Neural progenitor cell (in vitro differentiated cells): ENCODE measurements around the gene MYL12A. TPM values are rescaled to one million over a fixed set of nuclear protein-coding genes. Genes with fewer than 3 reads are reported as not detected.

ENCODE experiments used
- DNase-seq: peaks from one replicate; pipeline ENCODE4 v3.0.0-alpha.2; 2016; ENCODE audit warnings: low spot score
- H2AFZ ChIP-seq: fragments of 200-600 bp; sonication (generic); replicated peaks from 2 replicates; pipeline ENCODE4 v1.6.1; 2016; ENCODE audit warnings: antibody characterized with exemption
- H3F3A ChIP-seq: fragments of 200-600 bp; sonication (generic); 2 replicates; pipeline ENCODE4 v1.6.1; 2016; ENCODE audit warnings: antibody characterized with exemption, low read depth
- H3K27ac ChIP-seq: fragments of 200-600 bp; sonication (generic); 2 replicates; pipeline ENCODE4 v1.5.1; 2016; ENCODE audit warnings: mild to moderate bottlenecking
- H3K27me3 ChIP-seq: fragments of 200-600 bp; sonication (generic); 2 replicates; pipeline ENCODE4 v1.6.1; 2016; ENCODE audit warnings: mild to moderate bottlenecking, moderate library complexity
- H3K36me3 ChIP-seq: fragments of 200-600 bp; sonication (generic); 2 replicates; pipeline ENCODE4 v1.5.1; 2016
- H3K4me1 ChIP-seq: fragments of 200-600 bp; sonication (generic); 2 replicates; pipeline ENCODE4 v1.6.1; 2016; ENCODE audit warnings: mixed run types
- H3K4me2 ChIP-seq: fragments of 200-600 bp; sonication (generic); 2 replicates; pipeline ENCODE4 v1.6.1; 2016
- H3K4me3 ChIP-seq: fragments of 200-600 bp; sonication (generic); 2 replicates; pipeline ENCODE4 v1.5.1; 2016
- H3K79me2 ChIP-seq: fragments of 200-600 bp; sonication (generic); 2 replicates; pipeline ENCODE4 v1.6.1; 2016; ENCODE audit warnings: low read depth
- H3K9ac ChIP-seq: fragments of 200-600 bp; sonication (generic); 2 replicates; pipeline ENCODE4 v1.6.1; 2016
- H3K9me3 ChIP-seq: fragments of 200-600 bp; sonication (generic); 2 replicates; pipeline ENCODE4 v1.5.1; 2016; ENCODE audit warnings: low read depth
- H4K20me1 ChIP-seq: fragments of 200-600 bp; sonication (generic); 2 replicates; pipeline ENCODE4 v1.6.1; 2016; ENCODE audit warnings: low read depth
- H3K27ac Mint-ChIP-seq: 3 replicates; pipeline ENCODE4 v1.8.0; 2021; ENCODE audit warnings: mixed read lengths
- H3K27me3 Mint-ChIP-seq: 2 replicates; pipeline ENCODE4 v1.8.0; 2022; ENCODE audit warnings: low read depth, mild to moderate bottlenecking, inconsistent platforms, moderate library complexity, mixed read lengths; ENCODE audit not compliant: insufficient read depth
- H3K36me3 Mint-ChIP-seq: 3 replicates; pipeline ENCODE4 v1.8.0; 2021; ENCODE audit warnings: mixed read lengths
- H3K4me1 Mint-ChIP-seq: 3 replicates; pipeline ENCODE4 v1.8.0; 2021; ENCODE audit warnings: mixed read lengths
- H3K4me3 Mint-ChIP-seq: 3 replicates; pipeline ENCODE4 v1.8.0; 2021; ENCODE audit warnings: mild to moderate bottlenecking, moderate library complexity, mixed read lengths
- H3K9me3 Mint-ChIP-seq: 3 replicates; pipeline ENCODE4 v1.8.0; 2020; ENCODE audit warnings: mixed read lengths
- CTCF ChIP-seq: fragments of 200-600 bp; sonication (generic); IDR thresholded peaks from 2 replicates; pipeline ENCODE4 v1.5.1; 2017; ENCODE audit warnings: antibody characterized with exemption, mild to moderate bottlenecking
- EZH2 ChIP-seq: fragments of 200-600 bp; sonication (generic); IDR thresholded peaks from 2 replicates; pipeline ENCODE4 v1.6.1; 2017; ENCODE audit warnings: antibody characterized with exemption, mild to moderate bottlenecking, moderate library complexity
- EZH2phosphoT487 ChIP-seq: fragments of 200-600 bp; sonication (generic); IDR thresholded peaks from 2 replicates; pipeline ENCODE4 v1.6.1; 2017; ENCODE audit warnings: antibody characterized with exemption
- total RNA-seq: library from RNA; depleted of rRNA; stranded (reverse); fragments of >200 nt; gene quantifications from 2 replicates; pipeline ENCODE4 v1.2.3, GENCODE V29; 2015; ENCODE audit warnings: low replicate concordance

MYL12A gene
- total RNA-seq, 1 donor from 2014 or later, result 365 TPM

DNA sequence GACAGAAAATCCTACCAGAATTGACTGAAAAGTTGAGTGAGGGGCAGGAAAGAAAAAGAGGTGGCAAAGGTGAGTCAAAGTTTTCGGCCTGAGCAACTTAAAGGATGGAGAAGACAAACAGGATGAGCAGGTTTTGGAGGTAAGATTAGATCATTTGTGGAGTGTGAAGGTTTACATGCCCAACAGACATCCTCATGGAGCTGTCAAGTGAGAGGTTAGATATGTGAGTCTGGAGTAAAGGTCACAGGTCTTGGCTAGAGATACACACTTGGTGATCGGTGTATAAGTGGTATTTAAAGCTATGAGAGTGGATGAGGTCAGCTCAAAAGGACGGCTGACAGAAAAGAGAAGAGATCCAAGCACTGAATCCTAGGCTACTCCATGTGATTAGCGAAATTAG lies 11.1 kb upstream of the MYL12A start:
- no peaks in the 10 kb centered on the region for H3F3A ChIP-seq
- no peaks in the 10 kb centered on the region for H4K20me1 ChIP-seq
- H3K79me2 ChIP-seq, result no peaks in the 10 kb centered on the region
- no peak for DNase-seq
- no peak overlapping the region for H3K4me3 ChIP-seq
- H3K27ac ChIP-seq, result no peak overlapping the region
- no peak overlapping the region for H3K9ac ChIP-seq
- Mint-ChIP-seq H3K9me3 (peaks cover 16% of the 10 kb centered on the region), H3K4me1 (peaks cover 3% of the 10 kb centered on the region), H3K27ac (no peak overlapping the region), H3K4me3 (no peak overlapping the region), H3K36me3 (peaks cover 10% of the 10 kb centered on the region), H3K27me3 (no peaks in the 10 kb centered on the region)
- H2AFZ ChIP-seq, result no peak overlapping the region
- no peaks in the 10 kb centered on the region for H3K27me3 ChIP-seq
- no peaks in the 10 kb centered on the region for H3K36me3 ChIP-seq
- no peak overlapping the region for H3K4me2 ChIP-seq
- H3K4me1 ChIP-seq, result no peaks in the 10 kb centered on the region
- no peaks in the 10 kb centered on the region for H3K9me3 ChIP-seq
- TF ChIP-seq EZH2 (no peak), CTCF (no peak), EZH2phosphoT487 (no peak)

DNA sequence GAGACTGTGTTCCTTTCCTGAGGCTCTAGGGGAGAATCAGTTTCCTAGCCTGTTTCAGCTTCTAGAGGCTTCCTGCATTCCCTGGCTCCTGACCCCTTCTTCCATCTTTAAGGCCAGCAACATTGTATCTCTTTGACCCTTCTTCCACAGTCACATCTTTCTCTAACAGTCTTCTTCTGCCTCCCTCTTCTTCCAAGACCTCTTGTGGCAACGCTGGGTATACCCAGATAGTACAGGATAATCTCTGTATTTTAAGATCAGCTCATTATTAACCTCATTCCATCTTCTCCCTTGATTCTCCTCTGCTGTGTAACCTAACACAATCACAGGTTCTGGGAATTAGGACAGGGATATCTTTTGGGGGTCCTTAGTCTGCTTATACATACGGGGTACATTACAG lies 8.9 kb upstream of the MYL12A start:
- H3K4me1 Mint-ChIP-seq, result peaks cover 2% of the 10 kb centered on the region
- Histone ChIP-seq H3K4me1 (no peaks in the 10 kb centered on the region), H3K4me3 (no peak overlapping the region), H3K9ac (no peak overlapping the region), H3K79me2 (no peaks in the 10 kb centered on the region), H3K36me3 (no peaks in the 10 kb centered on the region), H4K20me1 (no peaks in the 10 kb centered on the region), H3F3A (peaks cover 4% of the 10 kb centered on the region), H3K27ac (no peak overlapping the region), H3K27me3 (no peaks in the 10 kb centered on the region), H3K9me3 (no peaks in the 10 kb centered on the region), H2AFZ (no peak overlapping the region), H3K4me2 (no peak overlapping the region)
- H3K27ac Mint-ChIP-seq, result no peak overlapping the region
- TF ChIP-seq EZH2phosphoT487, result no peak
- no peak for TF ChIP-seq EZH2
- no peak for TF ChIP-seq CTCF
- DNase-seq, result no peak
- no peak overlapping the region for H3K4me3 Mint-ChIP-seq
- peaks cover 26% of the 10 kb centered on the region for H3K9me3 Mint-ChIP-seq
- peaks cover 12% of the 10 kb centered on the region for H3K36me3 Mint-ChIP-seq
- no peaks in the 10 kb centered on the region for H3K27me3 Mint-ChIP-seq

- Histone ChIP-seq H2AFZ (no peak overlapping the region), H3K4me2 (peak overlapping the region; percentile 63), H3K4me1 (peaks cover 9% of the 10 kb centered on the region), H3F3A (peaks cover 28% of the 10 kb centered on the region), H3K4me3 (peak overlapping the region; percentile 95), H4K20me1 (peaks cover 20% of the 10 kb centered on the region), H3K9me3 (no peaks in the 10 kb centered on the region), H3K27ac (no peak overlapping the region), H3K36me3 (peaks cover 3% of the 10 kb centered on the region), H3K79me2 (peaks cover 26% of the 10 kb centered on the region), H3K27me3 (no peaks in the 10 kb centered on the region), H3K9ac (no peak overlapping the region)
- peaks cover 2% of the 10 kb centered on the region for H3K27me3 Mint-ChIP-seq
- no peak overlapping the region for H3K27ac Mint-ChIP-seq
- H3K4me3 Mint-ChIP-seq, result no peak overlapping the region
- H3K4me1 Mint-ChIP-seq, result peaks cover 19% of the 10 kb centered on the region
- peaks cover 18% of the 10 kb centered on the region for H3K9me3 Mint-ChIP-seq
- TF ChIP-seq EZH2, result no peak
- no peak for TF ChIP-seq CTCF
- no peak for TF ChIP-seq EZH2phosphoT487
- DNase-seq, result no peak
- peaks cover 10% of the 10 kb centered on the region for H3K36me3 Mint-ChIP-seq
These were observed 2.4 kb upstream of the MYL12A start for GRCh38 chr18:3245185-3245564.
